Measurements from ENCODE around the gene DGKQ.

The DGKQ gene

GRCh38 chr4:1011666-1012033 lies 38.3 kb upstream of the DGKQ start:
- no peak overlapping the region; the same call in 1 of the 2 replicates for H3K4me3 ChIP-seq (replicated peaks; ENCODE audit: low read depth, low read length)
- DNase-seq (ENCODE audit: extremely low read depth, insufficient read length): no peak
- no peak for TF ChIP-seq CTCF (IDR thresholded peaks at IDR 0.05; ENCODE audit: insufficient read depth, low read length, poor library complexity, severe bottlenecking)
- H3K27me3 ChIP-seq (replicated peaks; ENCODE audit: control insufficient read depth, insufficient read depth, low read length): no peaks in the 10 kb centered on the region
- H3K36me3 ChIP-seq (ENCODE audit: control insufficient read depth, insufficient read depth, low read length): no peaks in the 10 kb centered on the region

- DNase-seq (ENCODE audit: extremely low read depth, insufficient read length): peak; percentile 88
- no peaks in the 10 kb centered on the region for H3K27me3 ChIP-seq (replicated peaks; ENCODE audit: control insufficient read depth, insufficient read depth, low read length)
Observed at GRCh38 chr4:1011022-1011665, 37.8 kb upstream of the DGKQ start, which contains the start of gene FGFRL1. Gene FGFRL1, plus strand, starts transcription at chr4:1011626. Its CDS starts 860 bp downstream, at chr4:1012486.

DNA sequence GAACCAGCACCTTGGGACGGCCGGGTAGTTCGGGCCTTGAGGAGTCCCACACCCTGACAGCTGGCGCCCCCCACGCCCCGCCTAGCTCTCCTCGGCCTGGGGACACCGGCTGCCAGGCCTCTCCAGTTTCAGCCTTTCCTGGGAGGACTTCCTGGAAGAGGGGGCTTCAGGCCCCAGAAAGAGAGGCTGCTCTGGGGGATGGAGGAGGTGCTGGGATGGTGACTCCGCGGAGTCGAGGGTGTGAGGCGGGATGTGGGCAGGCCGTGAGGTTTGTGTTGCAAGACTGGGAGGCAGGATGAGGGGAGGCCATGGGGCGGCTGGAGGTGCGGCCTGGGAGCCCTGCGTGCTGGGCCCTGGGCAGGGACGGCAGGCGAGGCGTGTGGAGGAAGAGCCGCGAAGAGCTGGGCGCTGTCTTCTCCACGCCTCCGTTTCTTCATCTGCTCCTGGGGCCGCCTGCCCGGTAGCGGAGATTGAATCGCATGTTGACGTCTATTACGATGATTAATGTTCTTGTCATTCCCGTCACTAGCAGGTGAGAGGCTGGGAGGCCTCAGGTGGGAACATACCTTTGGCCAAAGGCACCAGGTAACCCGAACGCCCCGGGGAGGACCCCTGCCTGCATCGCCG lies 37.1 kb upstream of the DGKQ start:
- DNase-seq (ENCODE audit: extremely low read depth, insufficient read length): peak; percentile 61
- H3K4me3 ChIP-seq (replicated peaks; ENCODE audit: low read depth, low read length): no peak overlapping the region; the same call in 1 of the 2 replicates
- H3K36me3 ChIP-seq (ENCODE audit: control insufficient read depth, insufficient read depth, low read length): no peaks in the 10 kb centered on the region
- TF ChIP-seq CTCF (IDR thresholded peaks at IDR 0.05; ENCODE audit: insufficient read depth, low read length, poor library complexity, severe bottlenecking): no peak
- H3K27me3 ChIP-seq (replicated peaks; ENCODE audit: control insufficient read depth, insufficient read depth, low read length): no peaks in the 10 kb centered on the region

More at GRCh38 chr4:1011022-1011665, 37.8 kb upstream of the DGKQ start, which contains the start of gene FGFRL1:
- H3K36me3 ChIP-seq (ENCODE audit: control insufficient read depth, insufficient read depth, low read length): no peaks in the 10 kb centered on the region
- H3K4me3 ChIP-seq (replicated peaks; ENCODE audit: low read depth, low read length): peak within 1 kb of the TSS; percentile 36
- TF ChIP-seq CTCF (IDR thresholded peaks at IDR 0.05; ENCODE audit: insufficient read depth, low read length, poor library complexity, severe bottlenecking): no peak

GRCh38 chr4:1009542-1010394 lies 36.4 kb upstream of the DGKQ start:
- Histone ChIP-seq H3K27me3 (replicated peaks; ENCODE audit: control insufficient read depth, insufficient read depth, low read length) (no peaks in the 10 kb centered on the region), H3K36me3 (ENCODE audit: control insufficient read depth, insufficient read depth, low read length) (no peaks in the 10 kb centered on the region), H3K4me3 (replicated peaks; ENCODE audit: low read depth, low read length) (peak overlapping the region; percentile 64)
- no peak for TF ChIP-seq CTCF (IDR thresholded peaks at IDR 0.05; ENCODE audit: insufficient read depth, low read length, poor library complexity, severe bottlenecking)
- peak; percentile 66 for DNase-seq (ENCODE audit: extremely low read depth, insufficient read length)

- peak; percentile 42 for DNase-seq (ENCODE audit: extremely low read depth, insufficient read length)
- H3K27me3 ChIP-seq (replicated peaks; ENCODE audit: control insufficient read depth, insufficient read depth, low read length): no peaks in the 10 kb centered on the region
- H3K4me3 ChIP-seq (replicated peaks; ENCODE audit: low read depth, low read length): peak overlapping the region; percentile 64
- no peaks in the 10 kb centered on the region for H3K36me3 ChIP-seq (ENCODE audit: control insufficient read depth, insufficient read depth, low read length)
- no peak for TF ChIP-seq CTCF (IDR thresholded peaks at IDR 0.05; ENCODE audit: insufficient read depth, low read length, poor library complexity, severe bottlenecking)
Observed at GRCh38 chr4:1008840-1009541, 35.6 kb upstream of the DGKQ start.

Data from GM06990 (cell line).